Heart right ventricle (tissue), 16 donors: ENCODE data around the gene HOXA10. TPM values are rescaled to one million over a fixed set of nuclear protein-coding genes. Genes with fewer than 3 reads are reported as not detected.

Experiments
- ATAC-seq, 8 donors: fragments of 200-7000 bp; cut with Tn5 transposase; one replicate each; pipeline ENCODE4 v1.9.1; 2020; ENCODE audit warnings: mild to moderate bottlenecking in 8 of 8, moderate library complexity in 8 of 8, moderate number of reproducible peaks in 1 of 8
- DNase-seq, 2 donors: peaks; one replicate each; pipeline ENCODE4 v3.0.0-alpha.2; 2020
- H3K27ac ChIP-seq, 10 donors: fragments of 200-600 bp; sonication (generic) in 2 of 10; one replicate each; pipeline versions ENCODE4 v1.5.0 to v1.8.0; 2020 to 2022; ENCODE audit warnings: mild to moderate bottlenecking in 3 of 10
- H3K27me3 ChIP-seq, 7 donors: fragments of 200-600 bp; one replicate each; pipeline ENCODE4 v1.8.0; 2021 to 2022; ENCODE audit warnings: mild to moderate bottlenecking in 2 of 7
- H3K36me3 ChIP-seq, 9 donors: fragments of 200-600 bp; sonication (generic) in 1 of 9; one replicate each; pipeline versions ENCODE4 v1.5.0 to v1.8.0; 2020 to 2022; ENCODE audit warnings: mild to moderate bottlenecking in 2 of 9
- H3K4me1 ChIP-seq, 9 donors: fragments of 200-600 bp; sonication (generic) in 1 of 9; one replicate each; pipeline versions ENCODE4 v1.5.0 to v1.8.0; 2020 to 2022; ENCODE audit warnings: mild to moderate bottlenecking in 4 of 9
- H3K4me3 ChIP-seq, 10 donors: fragments of 200-600 bp; sonication (generic) in 2 of 10; one replicate each; pipeline versions ENCODE4 v1.5.0 to v1.8.0; 2020 to 2022; ENCODE audit warnings: mild to moderate bottlenecking in 7 of 10, moderate library complexity in 2 of 10
- H3K9me3 ChIP-seq, 11 donors: fragments of 200-600 bp in 10 of 11; sonication (generic) in 2 of 11; one replicate each; pipeline versions ENCODE4 v1.5.0 to v1.8.0; 2013 to 2022; ENCODE audit warnings: mild to moderate bottlenecking in 2 of 11, control low read depth in 1 of 11, moderate library complexity in 1 of 11
- CTCF ChIP-seq, 9 donors: fragments of 200-600 bp; sonication (generic) in 2 of 9; IDR thresholded peaks; one replicate each; pipeline versions ENCODE4 v1.5.0 to v1.8.0; 2021 to 2022; ENCODE audit warnings: antibody characterized with exemption in 9 of 9, mild to moderate bottlenecking in 5 of 9, moderate library complexity in 1 of 9
- WGBS, 2 donors: extraction: QIAGEN DNeasy Blood & Tissue Kit; methylation state at CpG; one replicate each; pipeline ENCODE4 v1.1.7; 2013; ENCODE audit warnings: inconsistent platforms in 1 of 2; 5-methylcytosine and 5-hydroxymethylcytosine counted together
- intact Hi-C, 10 donors: fragments of 100-400 bp; cut with DNase I; formaldehyde crosslinking; loops; one replicate each; pipeline versions ENCODE4 v1.11.1 to v1.14.2; 2022
- polyA plus RNA-seq, 2 donors: library from polyadenylated mRNA; stranded (reverse); fragments of 200-250 nt; gene quantifications; one replicate each; pipeline ENCODE4 v1.2.3, GENCODE V29; 2013
- total RNA-seq, 10 donors: library from RNA; stranded (reverse); fragmentation: NEBNext Ultra II Directional in 3 of 10; extraction: Animal tissue kit (Norgen Biotek cat#: 25700) in 3 of 10; gene quantifications; one replicate each; pipeline versions ENCODE4 v1.2.1 to v1.2.4, GENCODE V29; 2021 to 2023
- donor health status: Arrhythmogenic right ventricular cardiomyopathy.
- donor health status: ischemic (EF 13 %, LVEDD 7.1; RV severe dilation, severe dysfunction).
- donor health status: healthy with polysubstance abuse.
- donor health status: DM: no; HTN: yes; CAD: no.
- donor health status: DM: no; HTN: no; CAD: no.
- donor health status: ischemic (EF 25% LVEDD 6.9; RV normal size, moderate dysfunction).
- donor health status: ischemic (EF 25% LVEDD 5.7; RV mildly dilated, moderate dysfunction).
- donor health status: healthy.
- donor health status: DM: yes; HTN: yes; CAD: no.
- donor health status: Ischemic cardiomyopathy.
- donor health status: ischemic (EF 35%, LVEDD 5.7; RV mildly dilated, moderate dysfunction).
- donor health status: nonischemic (EF 11% LVEDD 7.7; RV severe dilation, severe dysfunction).
- donor health status: DM: yes; HTN: yes; CAD: no.
- donor health status: PGD.
- donor health status: ischemic (EF 29% LVEDD 5.4; RV normal size, mild dysfunction).
- donor health status: nonischemic (EF 23%, LVEDD 6.1; RV moderate dilation, normal function).

Gene HOXA10
- total and polyA plus RNA-seq, 12 donors, result 0.03 to 0.19 TPM; not detected in 10

DNA sequence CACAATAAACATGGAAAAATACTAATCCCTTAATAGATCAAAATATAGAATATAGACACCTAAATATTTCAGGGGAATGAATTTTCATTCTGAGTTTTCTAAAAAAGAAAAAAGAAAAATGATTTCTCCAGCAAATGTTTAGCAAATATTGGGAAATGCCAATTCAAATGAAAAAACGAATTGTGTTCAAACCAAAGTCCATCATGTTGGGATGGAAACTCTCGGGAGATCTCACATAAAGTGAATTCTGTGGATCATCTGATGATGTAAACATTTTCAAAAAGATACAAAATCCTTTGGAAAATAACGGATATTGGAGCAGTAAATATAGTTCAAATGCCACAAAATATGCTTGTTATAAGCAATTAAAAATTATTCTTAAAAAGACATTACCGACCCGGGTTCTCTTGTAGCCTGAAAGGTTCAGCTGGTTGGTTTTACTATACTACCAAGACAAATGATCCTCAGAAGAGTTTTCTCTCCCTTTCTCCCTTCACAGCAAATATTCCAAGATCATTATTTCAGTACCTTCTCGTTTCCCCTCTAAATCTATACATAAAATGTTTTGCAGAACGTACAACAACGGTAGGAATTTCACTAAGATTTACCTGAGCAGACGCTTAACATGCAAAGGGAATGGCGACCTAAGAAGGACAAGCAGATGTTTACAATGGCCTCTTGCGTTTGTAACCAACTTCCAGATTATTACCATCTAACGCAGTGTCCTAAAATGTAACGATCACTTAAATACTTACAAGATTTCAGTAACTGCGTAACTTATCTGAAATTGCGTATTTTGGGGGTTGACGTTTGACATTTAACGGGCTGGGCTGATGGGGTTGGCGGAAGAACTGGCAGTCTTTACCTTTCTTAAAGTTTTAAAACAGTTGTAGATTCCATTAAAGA is 23.3 kb upstream of the HOXA10 start:
- WGBS, 2 donors, result 16 to 18% methylated on average over 18 of the region's 18 CpGs
- H3K27ac ChIP-seq, result no peak overlapping the region

GRCh38 chr7:27196287-27196767 is 22.2 kb upstream of the HOXA10 start:
- H3K4me1 ChIP-seq, result peaks cover 9 to 47% (median 32%) of the 10 kb centered on the region in 9 donors
- peaks cover 55 to 98% (median 97%) of the 10 kb centered on the region in 7 donors for H3K27me3 ChIP-seq
- WGBS, 2 donors, result 3 to 4% methylated on average over 6 of the region's 6 CpGs

More for the DNA sequence above, 23.3 kb upstream of the HOXA10 start:
- no peaks in the 10 kb centered on the region for H3K9me3 ChIP-seq
- DNase-seq, result no peak
- no peak for TF ChIP-seq CTCF (IDR thresholded peaks at IDR 0.05)
- no peak overlapping the region for H3K4me3 ChIP-seq
- peaks cover 5 to 50% (median 28%) of the 10 kb centered on the region in 9 donors for H3K4me1 ChIP-seq
- H3K36me3 ChIP-seq, result no peaks in the 10 kb centered on the region
- peaks cover 49 to 98% (median 97%) of the 10 kb centered on the region in 7 donors for H3K27me3 ChIP-seq
- no peak for ATAC-seq
- intact Hi-C loops, result loop anchor here (2.0 to 10.0 kb wide), 12 partner anchors 380 to 900 kb away; no protein-coding TSS in a partner anchor

GRCh38 chr7:27194686-27195379 is 20.7 kb upstream of the HOXA10 start:
- Histone ChIP-seq H3K27ac (no peak overlapping the region), H3K9me3 (no peaks in the 10 kb centered on the region), H3K27me3 (peaks cover 58 to 98% (median 97%) of the 10 kb centered on the region in 7 donors), H3K4me3 (no peak overlapping the region), H3K36me3 (no peaks in the 10 kb centered on the region), H3K4me1 (peaks cover 9 to 34% (median 21%) of the 10 kb centered on the region in 9 donors)
- WGBS, 2 donors, result 30% methylated on average over 9 of the region's 9 CpGs
- intact Hi-C loops, result loop anchor here (5.0 to 10.0 kb wide), 11 partner anchors 382 to 902 kb away; no protein-coding TSS in a partner anchor
- ATAC-seq (no peak), DNase-seq (no peak)
- no peak for TF ChIP-seq CTCF (IDR thresholded peaks at IDR 0.05)

More at GRCh38 chr7:27196287-27196767, 22.2 kb upstream of the HOXA10 start:
- TF ChIP-seq CTCF (IDR thresholded peaks at IDR 0.05), result peak; percentile 37 to 88 (median 83)
- no peaks in the 10 kb centered on the region for H3K36me3 ChIP-seq
- DNase-seq, result peak; percentile 82 to 83
- H3K9me3 ChIP-seq, result no peaks in the 10 kb centered on the region
- intact Hi-C loops, result loop anchor here (1.0 to 10.0 kb wide), 13 partner anchors 381 to 901 kb away; no protein-coding TSS in a partner anchor
- H3K27ac ChIP-seq, result no peak overlapping the region
- peak in 4 of 8 donors; percentile 54 to 66 (median 58) for ATAC-seq
- H3K4me3 ChIP-seq, result no peak overlapping the region

GRCh38 chr7:27194002-27194352 is 19.9 kb upstream of the HOXA10 start:
- 30 to 51% methylated on average over 2 of the region's 2 CpGs for whole genome bisulfite sequencing, 2 donors
- ATAC-seq, result no peak
- no peak for DNase-seq
- peaks cover 61 to 100% (median 100%) of the 10 kb centered on the region in 7 donors for H3K27me3 ChIP-seq
- H3K9me3 ChIP-seq, result no peaks in the 10 kb centered on the region
- no peak overlapping the region for H3K4me3 ChIP-seq
- no peak for TF ChIP-seq CTCF (IDR thresholded peaks at IDR 0.05)
- peaks cover 9 to 35% (median 22%) of the 10 kb centered on the region in 9 donors for H3K4me1 ChIP-seq
- no peak overlapping the region for H3K27ac ChIP-seq
- intact Hi-C loops, result loop anchor here in 7 of 10 donors (5.0 to 10.0 kb wide), 5 partner anchors 581 to 901 kb away; no protein-coding TSS in a partner anchor
- no peaks in the 10 kb centered on the region for H3K36me3 ChIP-seq
